Measurements from ENCODE around the gene BICRA.

BICRA gene

DNA sequence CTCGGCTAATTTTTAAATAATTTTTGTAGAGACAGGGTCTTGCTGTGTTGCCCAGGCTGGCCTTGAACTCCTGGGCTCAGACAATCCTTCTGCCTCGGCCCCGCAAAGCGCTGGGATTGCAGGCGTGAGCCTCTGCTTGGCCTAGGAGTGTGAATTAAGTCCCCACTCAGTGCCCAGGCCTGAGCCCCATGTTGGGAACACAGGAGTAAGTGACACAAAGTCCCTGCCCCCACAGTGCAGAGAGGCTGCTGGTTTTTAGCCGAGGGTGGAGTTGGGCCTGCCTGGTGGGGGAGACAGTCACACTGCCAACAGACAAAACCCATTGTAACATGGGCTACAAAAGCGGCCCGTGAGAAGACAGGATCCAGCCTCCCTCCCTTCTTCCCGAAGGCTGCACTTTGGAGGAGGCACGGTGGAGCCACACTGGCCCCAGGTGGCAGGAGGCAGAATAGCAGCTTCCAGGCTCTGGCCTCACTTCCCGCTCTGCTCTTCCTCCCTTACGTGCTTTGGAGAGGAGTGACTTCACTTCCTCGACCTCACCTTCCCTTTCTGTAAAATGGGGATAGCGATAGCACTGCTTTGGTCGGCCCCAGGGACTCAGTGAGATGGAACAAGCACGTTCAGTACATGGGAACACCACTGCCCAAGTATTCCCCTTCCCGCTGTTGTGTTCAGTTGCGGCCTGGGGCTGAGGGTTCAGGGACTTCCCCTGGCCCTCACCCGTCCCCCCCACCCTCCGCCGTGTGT, 89.1 kb downstream of the BICRA start:
- H3K27ac Mint-ChIP-seq, result no peak overlapping the region
- H3K27me3 Mint-ChIP-seq (ENCODE audit: low read depth), result no peaks in the 10 kb centered on the region
- TF ChIP-seq, protein P1, sequence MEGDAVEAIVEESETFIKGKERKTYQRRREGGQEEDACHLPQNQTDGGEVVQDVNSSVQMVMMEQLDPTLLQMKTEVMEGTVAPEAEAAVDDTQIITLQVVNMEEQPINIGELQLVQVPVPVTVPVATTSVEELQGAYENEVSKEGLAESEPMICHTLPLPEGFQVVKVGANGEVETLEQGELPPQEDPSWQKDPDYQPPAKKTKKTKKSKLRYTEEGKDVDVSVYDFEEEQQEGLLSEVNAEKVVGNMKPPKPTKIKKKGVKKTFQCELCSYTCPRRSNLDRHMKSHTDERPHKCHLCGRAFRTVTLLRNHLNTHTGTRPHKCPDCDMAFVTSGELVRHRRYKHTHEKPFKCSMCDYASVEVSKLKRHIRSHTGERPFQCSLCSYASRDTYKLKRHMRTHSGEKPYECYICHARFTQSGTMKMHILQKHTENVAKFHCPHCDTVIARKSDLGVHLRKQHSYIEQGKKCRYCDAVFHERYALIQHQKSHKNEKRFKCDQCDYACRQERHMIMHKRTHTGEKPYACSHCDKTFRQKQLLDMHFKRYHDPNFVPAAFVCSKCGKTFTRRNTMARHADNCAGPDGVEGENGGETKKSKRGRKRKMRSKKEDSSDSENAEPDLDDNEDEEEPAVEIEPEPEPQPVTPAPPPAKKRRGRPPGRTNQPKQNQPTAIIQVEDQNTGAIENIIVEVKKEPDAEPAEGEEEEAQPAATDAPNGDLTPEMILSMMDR (IDR thresholded peaks at IDR 0.05; ENCODE audit: unreplicated experiment in 3 of 3), result peak; percentile 93 to 96 (median 96)
- H3K9me3 Mint-ChIP-seq, result no peaks in the 10 kb centered on the region
- no peaks in the 10 kb centered on the region for H3K4me1 Mint-ChIP-seq
- H3K36me3 Mint-ChIP-seq (ENCODE audit: low read depth), result peaks cover 25% of the 10 kb centered on the region
- H3K4me3 Mint-ChIP-seq, result no peak overlapping the region

DNA sequence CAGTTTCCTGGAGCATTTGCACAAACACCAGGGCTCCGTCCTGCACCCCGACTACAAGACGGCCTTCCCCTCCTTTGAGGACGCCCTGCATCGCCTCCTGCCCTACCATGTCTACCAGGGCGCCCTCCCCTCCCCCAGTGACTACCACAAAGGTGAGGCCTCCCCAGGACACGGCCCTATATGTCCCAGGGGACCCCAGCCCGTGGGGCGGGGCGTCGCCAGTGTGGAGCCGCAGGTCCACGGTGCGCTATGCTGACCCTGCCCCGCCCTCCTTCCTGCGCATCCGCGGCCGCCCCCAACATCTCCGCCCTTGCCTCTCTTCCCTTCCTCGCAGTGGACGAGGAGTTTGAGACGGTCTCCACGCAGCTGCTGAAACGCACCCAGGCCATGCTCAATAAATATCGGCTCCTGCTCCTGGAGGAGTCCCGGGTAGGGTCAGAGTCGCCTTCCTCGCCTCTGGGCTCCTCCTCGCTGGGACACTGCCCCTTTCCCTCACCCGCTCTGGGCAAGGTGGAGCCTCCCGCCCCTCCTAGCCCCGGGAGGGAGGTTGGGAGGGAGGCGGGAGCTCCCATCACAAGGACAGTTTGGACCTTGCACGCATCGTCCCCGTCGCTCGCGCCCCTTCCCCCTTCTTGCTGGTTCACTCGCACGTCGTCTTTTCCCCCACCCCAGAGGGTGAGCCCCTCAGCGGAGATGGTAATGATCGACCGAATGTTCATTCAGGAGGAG, 89.9 kb downstream of the BICRA start:
- Mint-ChIP-seq H3K27me3 (ENCODE audit: low read depth) (no peaks in the 10 kb centered on the region), H3K27ac (no peak overlapping the region), H3K9me3 (no peaks in the 10 kb centered on the region), H3K4me1 (no peaks in the 10 kb centered on the region), H3K36me3 (ENCODE audit: low read depth) (peaks cover 29% of the 10 kb centered on the region), H3K4me3 (no peak overlapping the region)
- TF ChIP-seq, protein P1 (IDR thresholded peaks at IDR 0.05; ENCODE audit: unreplicated experiment in 3 of 3), result no peak

DNA sequence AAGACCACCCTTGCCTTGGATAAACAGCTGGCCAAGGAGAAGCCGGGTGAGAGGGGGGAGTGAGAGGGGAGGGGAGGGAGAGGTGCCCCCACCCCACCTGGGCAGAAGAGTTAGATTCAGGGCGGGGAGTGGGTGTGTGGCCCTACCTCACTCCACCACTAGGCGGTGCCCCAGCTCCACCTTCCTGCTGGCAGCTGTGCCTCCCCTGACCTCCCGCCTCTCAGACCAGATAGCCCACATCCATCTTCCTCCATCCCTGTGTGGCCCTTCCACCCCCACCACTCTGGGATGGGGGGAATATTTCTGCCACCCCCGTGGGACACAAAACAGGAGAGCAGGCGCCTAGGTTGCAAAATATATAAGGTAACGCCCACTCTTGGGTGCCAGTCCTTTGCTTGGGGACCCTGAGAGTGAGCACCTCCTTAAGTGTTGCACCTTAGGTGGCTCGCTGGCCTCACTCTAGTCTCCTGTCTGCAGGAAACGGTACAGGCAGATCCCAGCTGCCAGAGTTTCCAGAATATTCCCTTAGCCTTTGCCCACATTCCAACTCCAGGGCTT, 90.5 kb downstream of the BICRA start:
- Mint-ChIP-seq H3K36me3 (ENCODE audit: low read depth) (peaks cover 35% of the 10 kb centered on the region), H3K4me1 (no peaks in the 10 kb centered on the region), H3K4me3 (no peak overlapping the region)

DNA sequence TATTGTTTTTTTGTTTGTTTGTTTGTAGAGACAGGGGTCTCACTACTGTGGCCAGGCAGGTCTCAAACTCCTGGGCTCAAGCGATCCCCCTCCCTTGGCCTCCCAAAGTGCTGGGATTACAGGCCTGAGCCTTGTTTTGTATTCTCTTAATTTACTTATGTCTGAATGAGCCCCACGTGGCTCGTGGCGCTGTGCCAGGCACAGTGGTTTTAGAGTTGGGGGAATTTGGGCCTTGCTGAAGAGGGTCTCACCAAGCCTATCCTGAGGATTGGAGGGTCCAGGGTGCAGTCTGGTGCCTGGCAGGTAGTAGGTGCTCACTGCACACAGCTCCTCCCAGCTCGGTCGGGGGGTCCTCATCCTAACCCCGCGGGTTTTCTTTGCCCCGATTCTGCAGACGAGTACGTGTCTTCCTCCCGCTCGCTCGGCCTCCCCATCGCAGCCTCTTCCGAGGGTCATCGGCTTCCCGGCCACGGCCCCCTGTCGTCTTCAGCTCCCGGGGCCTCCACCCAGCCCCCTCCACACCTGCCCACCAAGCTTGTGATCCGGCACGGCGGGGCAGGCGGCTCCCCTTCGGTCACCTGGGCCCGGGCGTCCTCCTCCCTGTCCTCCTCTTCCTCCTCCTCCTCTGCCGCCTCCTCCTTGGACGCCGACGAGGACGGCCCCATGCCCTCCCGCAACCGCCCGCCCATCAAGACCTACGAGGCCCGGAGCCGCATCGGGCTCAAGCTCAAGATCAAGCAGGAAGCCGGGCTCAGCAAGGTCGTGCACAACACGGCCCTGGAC, 92.2 kb downstream of the BICRA start:
- no peaks in the 10 kb centered on the region for H3K4me1 Mint-ChIP-seq
- no peak overlapping the region for H3K27ac Mint-ChIP-seq
- H3K27me3 Mint-ChIP-seq (ENCODE audit: low read depth), result no peaks in the 10 kb centered on the region
- no peaks in the 10 kb centered on the region for H3K9me3 Mint-ChIP-seq
- H3K36me3 Mint-ChIP-seq (ENCODE audit: low read depth), result peaks cover 33% of the 10 kb centered on the region
- TF ChIP-seq, protein P1 (IDR thresholded peaks at IDR 0.05; ENCODE audit: unreplicated experiment in 3 of 3), result no peak
- H3K4me3 Mint-ChIP-seq, result no peak overlapping the region

More for the DNA sequence above, 90.5 kb downstream of the BICRA start:
- Mint-ChIP-seq H3K27me3 (ENCODE audit: low read depth) (no peaks in the 10 kb centered on the region), H3K27ac (no peak overlapping the region), H3K9me3 (no peaks in the 10 kb centered on the region)
- TF ChIP-seq, protein P1 (IDR thresholded peaks at IDR 0.05; ENCODE audit: unreplicated experiment in 3 of 3), result peak; percentile 72 to 77 (median 75)

DNA sequence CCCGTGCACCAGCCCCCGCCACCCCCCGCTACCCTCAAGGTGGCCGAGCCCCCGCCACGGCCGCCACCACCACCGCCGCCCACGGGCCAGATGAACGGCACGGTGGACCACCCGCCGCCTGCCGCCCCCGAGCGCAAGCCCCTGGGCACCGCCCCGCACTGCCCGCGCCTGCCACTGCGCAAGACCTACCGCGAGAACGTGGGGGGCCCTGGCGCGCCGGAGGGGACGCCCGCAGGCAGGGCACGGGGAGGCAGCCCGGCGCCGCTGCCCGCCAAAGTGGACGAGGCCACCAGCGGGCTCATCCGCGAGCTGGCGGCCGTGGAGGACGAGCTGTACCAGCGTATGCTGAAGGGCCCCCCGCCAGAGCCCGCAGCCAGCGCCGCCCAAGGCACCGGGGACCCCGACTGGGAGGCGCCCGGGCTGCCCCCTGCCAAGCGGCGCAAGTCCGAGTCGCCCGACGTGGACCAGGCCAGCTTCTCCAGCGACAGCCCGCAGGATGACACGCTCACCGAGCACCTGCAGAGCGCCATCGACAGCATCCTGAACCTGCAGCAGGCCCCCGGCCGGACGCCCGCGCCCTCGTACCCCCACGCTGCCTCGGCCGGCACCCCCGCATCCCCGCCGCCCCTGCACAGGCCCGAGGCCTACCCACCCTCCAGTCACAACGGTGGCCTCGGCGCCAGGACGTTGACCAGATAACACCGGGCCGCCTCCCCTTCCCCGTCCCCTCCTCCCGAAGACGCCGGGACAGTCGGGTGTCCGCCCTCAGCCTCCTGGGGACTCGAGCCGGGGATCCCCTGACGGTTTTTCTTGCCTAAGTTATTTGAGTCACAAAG, 93.0 kb downstream of the BICRA start:
- H3K9me3 Mint-ChIP-seq, result no peaks in the 10 kb centered on the region
- H3K27ac Mint-ChIP-seq, result no peak overlapping the region
- H3K4me3 Mint-ChIP-seq, result no peak overlapping the region
- no peaks in the 10 kb centered on the region for H3K4me1 Mint-ChIP-seq
- H3K36me3 Mint-ChIP-seq (ENCODE audit: low read depth), result peaks cover 33% of the 10 kb centered on the region
- TF ChIP-seq, protein P1 (IDR thresholded peaks at IDR 0.05; ENCODE audit: unreplicated experiment in 3 of 3), result no peak
- no peaks in the 10 kb centered on the region for H3K27me3 Mint-ChIP-seq (ENCODE audit: low read depth)
